K562 (cell line): ENCODE results near the gene PGAP2. TPM values are rescaled to one million over a fixed set of nuclear protein-coding genes. Genes with fewer than 3 reads are reported as not detected.

Source experiments
- ARID3B ChIP-seq: fragments of 250-450 bp; sonication (Bioruptor Pico); IDR thresholded peaks from 2 replicates; pipeline ENCODE4 v1.4.0; 2020; ENCODE audit warnings: borderline replicate concordance
- BRF1 ChIP-seq: IDR thresholded peaks from 3 replicates; pipeline ENCODE4 v1.6.1; 2011; ENCODE audit warnings: borderline replicate concordance, mild to moderate bottlenecking; ENCODE audit not compliant: insufficient read length; ENCODE audit errors: extremely low read depth
- CHAMP1 ChIP-seq: fragments of 450-650 bp; IDR thresholded peaks from 2 replicates; pipeline ENCODE4 v1.6.1; 2016; ENCODE audit warnings: mild to moderate bottlenecking
- CREB3 ChIP-seq: fragments of 450-650 bp; conservative IDR thresholded peaks from 2 replicates; pipeline ENCODE4 v1.6.1; 2016; ENCODE audit warnings: missing genetic modification characterization, low read depth, mild to moderate bottlenecking, missing compliant biosample characterization, moderate library complexity
- HSF4 ChIP-seq: fragments of 250-450 bp; sonication (Bioruptor Pico); IDR thresholded peaks from 2 replicates; pipeline ENCODE4 v2.1.2; 2022; ENCODE audit warnings: mild to moderate bottlenecking, moderate library complexity, borderline replicate concordance
- ILF3 ChIP-seq: fragments of 450-650 bp; IDR thresholded peaks from 2 replicates; pipeline ENCODE4 v1.6.1; 2018; ENCODE audit warnings: antibody characterized with exemption, mild to moderate bottlenecking, moderate library complexity, borderline replicate concordance
- POU5F1 ChIP-seq: fragments of 150-350 bp; IDR thresholded peaks from 2 replicates; pipeline ENCODE4 v1.6.1; 2014; ENCODE audit warnings: borderline replicate concordance, low read length, low read depth, mild to moderate bottlenecking; ENCODE audit not compliant: partially characterized antibody
- RAD51 ChIP-seq: fragments of 450-650 bp; IDR thresholded peaks from 2 replicates; pipeline ENCODE4 v1.7.1; 2016; ENCODE audit warnings: low read depth, mild to moderate bottlenecking, borderline replicate concordance
- SRSF3 ChIP-seq: fragments of 200-400 bp; formaldehyde crosslinking; IDR thresholded peaks from 2 replicates; pipeline ENCODE4 v1.6.1; 2016; ENCODE audit warnings: mild to moderate bottlenecking, low read length, moderate library complexity; ENCODE audit not compliant: insufficient read depth
- TOE1 ChIP-seq, 2 experiments: fragments of 450-650 bp in 1 of 2; sonication (generic) in 1 of 2; formaldehyde crosslinking in 1 of 2; IDR thresholded peaks; 2 replicates each; pipeline versions ENCODE4 v1.7.1 to v1.8.0; 2016 to 2022; ENCODE audit warnings: borderline replicate concordance in 2 of 2, mild to moderate bottlenecking in 2 of 2, antibody characterized with exemption in 1 of 2, inconsistent platforms in 1 of 2, low read depth in 1 of 2, missing genetic modification reagents in 1 of 2, moderate library complexity in 1 of 2
- ZFP30 ChIP-seq: fragments of 250-450 bp; sonication (Bioruptor Pico); IDR thresholded peaks from 2 replicates; pipeline ENCODE4 v1.8.0; 2022; ENCODE audit warnings: moderate library complexity, mild to moderate bottlenecking, inconsistent platforms, borderline replicate concordance
- ZNF175 ChIP-seq: fragments of 200-800 bp; sonication (Bioruptor generic); IDR thresholded peaks from 2 replicates; pipeline ENCODE4 v1.6.1; 2016; ENCODE audit warnings: low read depth, mild to moderate bottlenecking, missing genetic modification characterization, missing compliant biosample characterization
- ZNF232 ChIP-seq: sonication (generic); formaldehyde crosslinking; IDR thresholded peaks from 2 replicates; pipeline ENCODE4 v1.8.0; 2022; ENCODE audit warnings: mild to moderate bottlenecking, missing genetic modification reagents
- ZNF583 ChIP-seq: fragments of 250-450 bp; sonication (Bioruptor Pico); IDR thresholded peaks from 2 replicates; pipeline ENCODE4 v1.4.0; 2020
- ZNF644 ChIP-seq: fragments of 200-800 bp; sonication (Bioruptor generic); IDR thresholded peaks from 2 replicates; pipeline ENCODE4 v1.6.1; 2016; ENCODE audit warnings: low read depth, missing genetic modification characterization, missing compliant biosample characterization
- polyA plus RNA-seq, 8 experiments: library from polyadenylated mRNA; depleted of rRNA in 4 of 8; stranded (reverse) in 5 of 8; unstranded in 3 of 8; fragments of >200 nt; fragmentation: Nextera tagmentation in 2 of 8; fragmentation: Illumina TruSeq in 1 of 8; extraction: Ambion mirVana in 2 of 8; extraction: Trizol in 1 of 8; gene quantifications; 2 replicates each; pipeline versions ENCODE4 v1.2.1 to v1.2.3, GENCODE V29; 2011 to 2014; ENCODE audit warnings: inconsistent platforms in 1 of 8, missing spikeins in 1 of 8
- total RNA-seq, 7 experiments: library from RNA; depleted of rRNA in 6 of 7; stranded (reverse); fragments of >200 nt in 6 of 7; fragmentation: Illumina TruSeq in 2 of 7; extraction: Trizol in 2 of 7; gene quantifications; 2 replicates each; pipeline versions ENCODE4 v1.2.1 to v1.2.3, GENCODE V29; 2011 to 2021; ENCODE audit warnings: low replicate concordance in 1 of 7

The PGAP2 gene
- total and polyA plus RNA-seq, 9 of the 15 experiments (the other 6 are each of a cell fraction or from before 2014, with no cell fraction given): 17.9 to 47.2 (median 33.7) TPM

- TF ChIP-seq ILF3 (0 out of 2 replicates have a peak, but pooled peaks have one; percentile 68), POU5F1 (no peak), ZNF232 (CRISPR knock-in tag) (no peak), RAD51 (no peak), CHAMP1 (no peak), TOE1 (IDR thresholded peaks at IDR 0.05; ENCODE audit: borderline replicate concordance) (peak; percentile 45; the same call in 1 of the 2 replicates), TOE1 (CRISPR knock-in tag; IDR thresholded peaks at IDR 0.05; ENCODE audit: borderline replicate concordance, low read depth) (no peak), SRSF3 (no peak), BRF1 (no peak), ZNF175 (CRISPR knock-in tag) (peak; percentile 51), ZFP30 (no peak), ARID3B (CRISPR knock-in tag) (no peak), ZNF583 (CRISPR knock-in tag) (0 out of 2 replicates have a peak, but pooled peaks have one; percentile 72), CREB3 (tag) (no peak), ZNF644 (no peak), HSF4 (CRISPR knock-in tag) (no peak)
These were observed 26.5 kb downstream of the PGAP2 start (continued) for GRCh38 chr11:3834664-3835461.
